GM12872 (cell line): Measurements from ENCODE around the gene EFCAB10.

Source experiments
- CTCF ChIP-seq: IDR thresholded peaks from 3 replicates; pipeline ENCODE4 v1.5.1; 2011; ENCODE audit warnings: low read depth, mild to moderate bottlenecking, low read length, moderate library complexity; ENCODE audit not compliant: insufficient read depth

EFCAB10 gene

GRCh38 chr7:105591522-105591921, 10.2 kb upstream of the EFCAB10 start:
- no peak for TF ChIP-seq CTCF

GRCh38 chr7:105590793-105591192, 9.5 kb upstream of the EFCAB10 start:
- no peak for TF ChIP-seq CTCF

GRCh38 chr7:105589356-105590077, 8.2 kb upstream of the EFCAB10 start:
- peak; percentile 87 for TF ChIP-seq CTCF

GRCh38 chr7:105587909-105588635, 6.8 kb upstream of the EFCAB10 start:
- TF ChIP-seq CTCF: no peak

GRCh38 chr7:105585850-105586500, 4.7 kb upstream of the EFCAB10 start:
- no peak for TF ChIP-seq CTCF

- TF ChIP-seq CTCF: no peak
Observed at GRCh38 chr7:105584165-105584564, 2.9 kb upstream of the EFCAB10 start.

GRCh38 chr7:105583061-105583460, 1.8 kb upstream of the EFCAB10 start:
- TF ChIP-seq CTCF: no peak
